ENCODE data around the gene NFKBIB.
"Not testable (repeated sequence)": the region's sequence is repeated elsewhere in the genome, so short reads cannot be mapped to it uniquely, and the experiment has no call there.

NFKBIB gene

GRCh38 chr19:38875656-38876395 is 23.9 kb upstream of the NFKBIB start:
- no peak for DNase-seq

GRCh38 chr19:38877781-38878574 is 21.8 kb upstream of the NFKBIB start, which contains the start of gene RINL:
Gene RINL, minus strand, starts transcription at chr19:38878275. Its CDS starts 1,533 bp downstream, at chr19:38876742.
- DNase-seq, result peak; percentile 61

- DNase-seq, result no peak
Observed at GRCh38 chr19:38878575-38879399, 21.0 kb upstream of the NFKBIB start.

- no peak for DNase-seq
Observed at GRCh38 chr19:38879400-38879751, 20.4 kb upstream of the NFKBIB start.

DNA sequence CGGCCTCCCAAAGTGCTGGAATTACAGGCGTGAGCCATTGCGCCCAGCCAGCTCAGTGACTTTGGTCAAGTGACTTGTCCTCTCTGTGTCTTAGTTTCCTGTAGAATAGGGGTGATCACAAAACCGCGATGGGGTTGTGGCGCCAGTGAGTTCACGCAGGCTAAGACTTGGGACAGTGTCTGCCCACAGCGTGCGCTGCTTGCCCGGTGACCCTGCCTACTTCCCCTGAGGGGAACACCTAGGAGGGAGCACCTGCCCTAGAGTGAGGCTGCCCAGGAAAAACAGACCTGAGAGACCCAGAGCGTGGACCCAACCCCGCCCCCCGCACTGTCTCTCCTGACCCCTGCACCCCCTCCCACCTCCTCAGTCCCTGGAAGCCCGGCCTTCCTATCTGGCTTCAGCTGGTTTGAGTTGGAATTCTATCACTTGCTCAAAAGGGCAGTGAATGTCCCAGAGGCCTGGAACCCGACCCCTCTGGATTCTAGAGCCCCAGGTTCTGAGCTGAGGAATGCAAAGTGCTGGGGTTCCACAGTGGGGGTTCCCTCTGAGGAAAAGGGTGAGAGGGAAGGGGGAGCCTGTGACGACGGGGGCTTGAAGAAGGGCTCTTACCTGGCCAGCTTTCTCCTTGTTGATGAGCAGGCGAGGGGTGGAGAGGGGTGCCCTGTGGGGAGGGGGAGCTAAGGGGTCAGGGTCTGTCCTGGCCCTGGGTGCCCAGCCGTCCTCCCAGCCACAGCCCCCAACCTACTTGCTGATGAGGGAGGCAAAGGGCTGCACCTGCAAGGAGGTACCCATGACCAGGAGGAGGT is 19.5 kb upstream of the NFKBIB start:
- no peak for DNase-seq

DNA sequence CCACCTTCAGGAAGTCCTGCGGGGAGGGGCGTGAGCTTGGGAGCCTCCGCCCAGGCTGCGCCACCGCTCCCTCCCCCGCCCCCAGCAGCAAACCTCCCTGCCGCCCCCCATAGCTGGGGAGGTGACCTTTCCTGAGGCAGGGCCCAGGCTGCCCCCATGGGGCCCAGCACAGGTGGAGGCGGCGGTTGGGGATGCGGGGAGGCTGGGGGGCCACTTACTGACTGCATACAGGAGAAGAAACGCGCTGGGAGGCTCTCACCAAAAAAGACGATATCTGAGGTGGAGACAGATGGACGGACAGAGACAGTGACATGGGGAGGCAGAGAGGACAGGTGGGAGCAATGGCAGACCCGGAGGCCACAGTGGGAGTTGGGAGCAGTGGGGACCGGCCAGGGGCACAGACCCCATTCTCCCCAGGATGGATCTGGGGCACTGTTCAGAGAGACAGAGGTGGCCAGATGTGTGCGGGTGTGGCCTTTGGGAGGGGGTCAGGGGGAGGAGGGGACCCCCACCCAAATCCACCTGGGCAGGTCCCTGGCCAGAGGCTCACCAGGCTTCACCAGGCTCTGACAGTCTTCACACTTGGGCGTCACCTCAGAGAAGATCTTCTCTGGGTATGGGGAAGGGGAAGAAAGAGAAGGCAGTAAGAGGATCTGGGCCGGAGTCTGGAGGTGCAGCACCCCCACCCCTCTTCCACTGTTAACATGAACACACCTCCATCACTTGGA is 18.7 kb upstream of the NFKBIB start:
- DNase-seq, result no peak

- no peak for DNase-seq
Observed at GRCh38 chr19:38883286-38883685, 16.5 kb upstream of the NFKBIB start.

DNA sequence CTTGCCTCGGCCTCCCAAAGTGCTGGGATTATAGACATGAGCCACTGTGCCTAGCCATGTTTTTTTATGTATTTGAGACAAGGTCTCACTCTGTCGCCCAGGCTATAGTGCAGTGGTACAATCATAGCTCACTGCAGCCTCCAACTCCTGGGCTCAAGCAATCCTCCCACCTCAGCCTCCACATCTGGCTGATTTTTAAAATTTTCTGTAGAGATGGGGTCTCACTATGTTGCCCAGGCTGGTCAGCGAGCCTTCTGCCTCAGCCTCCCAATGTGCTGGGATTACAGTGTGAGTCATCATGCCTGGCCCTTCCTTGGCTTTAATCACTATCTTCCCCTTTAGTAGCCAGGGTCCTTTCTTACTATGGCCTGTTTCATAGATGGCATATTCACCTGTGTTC is 15.1 kb upstream of the NFKBIB start:
- not testable (repeated sequence) for DNase-seq

DNA sequence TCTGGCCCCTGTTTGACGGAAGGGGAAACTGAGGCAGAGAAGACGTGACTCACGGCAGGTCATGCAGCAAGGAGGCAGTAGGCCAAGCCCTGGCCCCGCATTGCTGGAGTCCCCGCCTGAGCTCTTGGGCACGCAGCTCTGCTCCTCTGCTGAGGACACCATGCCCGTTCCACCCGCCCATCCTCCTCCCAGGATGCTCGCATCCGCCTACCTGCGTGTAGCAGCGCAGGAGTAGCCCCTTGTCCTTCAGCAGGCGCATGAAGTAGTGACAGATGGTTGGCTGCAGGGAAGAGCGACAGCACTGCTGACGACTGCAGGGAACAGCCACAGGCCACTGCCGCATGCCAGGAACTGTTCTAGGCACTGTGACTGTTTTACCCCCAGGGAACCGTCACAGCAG is 10.9 kb upstream of the NFKBIB start:
- no peak for DNase-seq

DNA sequence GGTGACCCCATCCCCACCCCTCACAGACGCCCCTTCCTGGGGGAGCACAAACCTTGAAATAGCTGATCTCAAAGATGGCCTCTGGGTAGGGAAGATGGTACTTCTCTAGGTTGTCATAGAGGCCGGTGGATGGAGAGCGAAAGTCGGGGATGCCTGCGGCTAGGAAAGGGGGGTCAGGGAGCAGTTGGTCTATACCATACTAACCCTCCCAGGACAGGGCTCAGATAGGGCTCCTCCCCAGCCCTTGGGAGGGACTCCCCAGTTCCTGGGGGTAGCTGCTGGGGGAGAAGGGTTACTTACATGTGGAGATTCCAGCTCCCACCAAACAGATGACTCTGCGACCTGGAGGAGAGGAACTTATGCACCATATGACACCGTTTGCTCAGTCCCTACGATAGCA is 10.0 kb upstream of the NFKBIB start:
- DNase-seq, result no peak

DNA sequence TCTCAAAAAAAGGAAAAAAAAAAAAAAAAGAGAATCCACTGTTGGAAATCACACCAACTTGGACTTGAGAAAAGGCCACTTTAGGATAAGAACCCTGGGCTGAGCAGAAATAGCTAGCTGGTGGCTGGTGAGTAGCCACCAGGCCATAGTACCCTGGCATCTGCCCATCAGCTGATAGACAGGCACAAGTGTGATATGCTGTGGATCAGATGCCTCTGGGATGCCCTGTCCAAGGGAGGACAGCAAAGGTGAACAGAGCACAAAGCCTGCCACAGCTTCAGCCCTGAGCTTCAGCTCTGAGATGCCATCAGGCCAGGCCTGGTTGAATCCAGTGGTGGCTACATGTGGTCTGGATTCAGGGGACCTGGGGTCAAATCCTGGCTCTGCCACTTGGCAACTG is 9.1 kb upstream of the NFKBIB start:
- DNase-seq, result no peak

GRCh38 chr19:38891771-38892170 is 8.0 kb upstream of the NFKBIB start:
- no peak for DNase-seq

- no peak for DNase-seq
Observed at GRCh38 chr19:38892841-38893240, 6.9 kb upstream of the NFKBIB start.

- no peak for DNase-seq
Observed at GRCh38 chr19:38893341-38893771, 6.4 kb upstream of the NFKBIB start.

GRCh38 chr19:38894968-38895367 is 4.8 kb upstream of the NFKBIB start:
- DNase-seq, result no peak

GRCh38 chr19:38898788-38899446 is 852 bp upstream of the NFKBIB start:
- DNase-seq, result no peak

DNA sequence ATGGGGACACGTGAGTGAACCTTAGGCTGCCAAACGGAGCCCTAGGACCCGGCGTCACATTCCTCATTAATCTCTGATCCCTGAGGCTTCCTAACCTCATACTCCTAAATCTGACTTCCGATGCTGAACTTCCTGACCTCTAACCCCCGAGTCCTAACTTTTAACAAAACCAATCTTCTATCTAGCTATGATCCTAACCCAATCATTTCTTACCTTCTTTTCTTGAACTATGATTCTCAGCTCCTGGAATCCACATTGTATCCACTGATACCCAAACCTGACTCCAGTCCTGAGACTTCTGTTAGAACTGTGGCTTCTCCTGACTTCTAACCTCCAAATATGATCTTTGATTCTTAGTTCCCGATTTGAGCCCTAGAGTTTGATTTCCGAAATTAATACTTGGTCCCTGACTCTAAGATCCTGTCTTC is 447 bp downstream of the NFKBIB start:
- DNase-seq, result no peak

- DNase-seq, result no peak
Observed at GRCh38 chr19:38900743-38901190, 998 bp downstream of the NFKBIB start.

DNA sequence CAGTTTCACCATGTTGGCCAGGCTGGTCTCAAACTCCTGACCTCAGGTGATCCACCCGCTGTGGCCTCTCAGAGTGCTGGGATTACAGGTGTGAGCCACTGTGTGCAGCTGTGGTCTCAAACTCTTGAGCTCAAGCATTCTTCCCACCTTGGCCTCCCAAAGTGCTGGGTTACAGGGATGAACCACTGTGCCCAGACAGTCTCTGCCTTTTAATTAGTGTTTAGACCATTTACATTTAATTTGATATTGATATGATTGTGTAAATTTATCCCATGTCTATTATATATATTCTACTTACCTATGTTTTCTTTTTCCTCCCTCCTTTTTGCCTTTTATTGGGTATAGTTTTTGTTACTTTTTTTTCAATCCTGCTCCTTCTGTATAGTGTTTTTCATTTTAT is 1.9 kb downstream of the NFKBIB start:
- DNase-seq, result no peak

- no peak for DNase-seq
Observed at GRCh38 chr19:38904581-38905539, 5.1 kb downstream of the NFKBIB start.
